Measurements from ENCODE around the gene SPRN.
"Not testable (repeated sequence)": the region's sequence is repeated elsewhere in the genome, so short reads cannot be mapped to it uniquely, and the experiment has no call there.

DNA sequence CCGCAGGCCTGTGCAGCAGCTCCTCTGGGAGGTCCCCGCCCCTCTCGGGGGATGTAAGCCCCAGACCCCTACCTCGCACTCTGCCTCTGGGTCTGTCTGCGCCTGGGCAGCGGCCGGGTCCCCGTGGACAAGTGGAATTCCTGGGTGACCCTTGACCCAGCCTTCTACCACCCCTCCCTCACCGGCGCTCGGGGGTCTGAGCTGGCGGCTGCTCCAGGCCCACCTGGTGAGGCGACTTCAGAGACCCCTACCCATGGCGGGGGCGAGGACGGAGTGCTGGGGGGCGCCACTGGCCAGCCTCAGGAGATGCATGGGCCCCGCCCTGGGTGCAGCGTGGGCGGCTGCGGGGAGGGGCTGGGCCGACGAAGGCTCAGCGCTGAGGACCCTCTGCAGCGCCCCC is 8.4 kb upstream of the SPRN start:
- not testable (repeated sequence) for TF ChIP-seq RARB (CRISPR knock-in tag; IDR thresholded peaks at IDR 0.05); CREB5 (CRISPR knock-in tag; IDR thresholded peaks at IDR 0.05; ENCODE audit: low read depth); TCF4 (CRISPR knock-in tag; IDR thresholded peaks at IDR 0.05; ENCODE audit: borderline replicate concordance); GLIS3 (CRISPR knock-in tag; IDR thresholded peaks at IDR 0.05); ZFP30 (CRISPR knock-in tag; IDR thresholded peaks at IDR 0.05); TOX (CRISPR knock-in tag; IDR thresholded peaks at IDR 0.05; ENCODE audit: borderline replicate concordance)
- TF ChIP-seq, protein P1, sequence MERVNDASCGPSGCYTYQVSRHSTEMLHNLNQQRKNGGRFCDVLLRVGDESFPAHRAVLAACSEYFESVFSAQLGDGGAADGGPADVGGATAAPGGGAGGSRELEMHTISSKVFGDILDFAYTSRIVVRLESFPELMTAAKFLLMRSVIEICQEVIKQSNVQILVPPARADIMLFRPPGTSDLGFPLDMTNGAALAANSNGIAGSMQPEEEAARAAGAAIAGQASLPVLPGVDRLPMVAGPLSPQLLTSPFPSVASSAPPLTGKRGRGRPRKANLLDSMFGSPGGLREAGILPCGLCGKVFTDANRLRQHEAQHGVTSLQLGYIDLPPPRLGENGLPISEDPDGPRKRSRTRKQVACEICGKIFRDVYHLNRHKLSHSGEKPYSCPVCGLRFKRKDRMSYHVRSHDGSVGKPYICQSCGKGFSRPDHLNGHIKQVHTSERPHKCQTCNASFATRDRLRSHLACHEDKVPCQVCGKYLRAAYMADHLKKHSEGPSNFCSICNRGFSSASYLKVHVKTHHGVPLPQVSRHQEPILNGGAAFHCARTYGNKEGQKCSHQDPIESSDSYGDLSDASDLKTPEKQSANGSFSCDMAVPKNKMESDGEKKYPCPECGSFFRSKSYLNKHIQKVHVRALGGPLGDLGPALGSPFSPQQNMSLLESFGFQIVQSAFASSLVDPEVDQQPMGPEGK (CRISPR knock-in tag; IDR thresholded peaks at IDR 0.05; ENCODE audit: borderline replicate concordance): not testable (repeated sequence)

Data from SK-N-SH treated with all-trans-retinoic acid at 6 μM for 48 hours (cell line).